ENCODE results near the gene DEPDC4.

- no peak for TF ChIP-seq PRDM1 (tag by site-specific recombination; IDR thresholded peaks at IDR 0.05)
- TF ChIP-seq CTCF (tag by site-specific recombination; IDR thresholded peaks at IDR 0.05) = no peak
- no peak for TF ChIP-seq ZSCAN5A (tag by site-specific recombination; IDR thresholded peaks at IDR 0.05)
- TF ChIP-seq ZNF274 (IDR thresholded peaks at IDR 0.05; ENCODE audit: low read length) = no peak
- no peak for TF ChIP-seq ZNF274 (tag by site-specific recombination; IDR thresholded peaks at IDR 0.05; ENCODE audit: borderline replicate concordance)
- TF ChIP-seq ZFP69B (tag by site-specific recombination; IDR thresholded peaks at IDR 0.05) = no peak
- no peak for TF ChIP-seq ZNF16 (tag by site-specific recombination; IDR thresholded peaks at IDR 0.05; ENCODE audit: low read depth)
- no peak for TF ChIP-seq YY1 (tag by site-specific recombination; IDR thresholded peaks at IDR 0.05)
- no peak for TF ChIP-seq ZBTB7A (tag by site-specific recombination; IDR thresholded peaks at IDR 0.05; ENCODE audit: low read depth)
- no peak for TF ChIP-seq ZNF555 (tag by site-specific recombination; conservative IDR thresholded peaks at IDR 0.05)
- no peak for TF ChIP-seq ZBTB8A (tag by site-specific recombination; IDR thresholded peaks at IDR 0.05)
- no peak for TF ChIP-seq ZNF155 (tag by site-specific recombination; IDR thresholded peaks at IDR 0.05)
Measured at GRCh38 chr12:100247765-100248164, 19.1 kb downstream of the DEPDC4 start.

Measured in HEK293 (cell line).